Astrocyte of the spinal cord (primary cell): ENCODE measurements around the gene OLA1.

ENCODE experiments used
- DNase-seq: peaks from one replicate; pipeline ENCODE4 v3.0.0; 2011; ENCODE audit warnings: low read depth, low spot score
- H3K4me3 ChIP-seq: 2 replicates; pipeline ENCODE4 v1.5.1; 2011; ENCODE audit warnings: low read depth, mild to moderate bottlenecking, low read length, moderate library complexity
- CTCF ChIP-seq: IDR thresholded peaks from 2 replicates; pipeline ENCODE4 v1.5.1; 2012; ENCODE audit warnings: low read depth, mild to moderate bottlenecking, low read length, inconsistent platforms
- in situ Hi-C: cut with HindIII; loops from 2 replicates; pipeline ENCODE4 v1.10.0; 2017; ENCODE audit warnings: low sequenced_read_pairs

OLA1 gene

GRCh38 chr2:174205562-174205961, 42.8 kb downstream of the OLA1 start:
- H3K4me3 ChIP-seq = no peak overlapping the region
- no peak for DNase-seq
- in situ Hi-C loops = no loop called here
- no peak for TF ChIP-seq CTCF

- H3K4me3 ChIP-seq = no peak overlapping the region
- no peak for TF ChIP-seq CTCF
- no peak for DNase-seq
- in situ Hi-C loops = no loop called here
Measured at GRCh38 chr2:174202188-174202587, 46.1 kb downstream of the OLA1 start.

- H3K4me3 ChIP-seq = no peak overlapping the region
- no peak for DNase-seq
- TF ChIP-seq CTCF = no peak
- in situ Hi-C loops = no loop called here
Measured at GRCh38 chr2:174198846-174199564, 49.3 kb downstream of the OLA1 start.

- TF ChIP-seq CTCF = no peak
- in situ Hi-C loops = no loop called here
- no peak for DNase-seq
- H3K4me3 ChIP-seq = no peak overlapping the region
Measured at GRCh38 chr2:174195253-174195652, 53.1 kb downstream of the OLA1 start.

GRCh38 chr2:174193737-174194136, 54.6 kb downstream of the OLA1 start:
- in situ Hi-C loops = no loop called here
- no peak for TF ChIP-seq CTCF
- no peak for DNase-seq
- H3K4me3 ChIP-seq = no peak overlapping the region

- in situ Hi-C loops = no loop called here
- no peak for TF ChIP-seq CTCF
- no peak overlapping the region for H3K4me3 ChIP-seq
- no peak for DNase-seq
Measured at GRCh38 chr2:174192664-174193063, 55.7 kb downstream of the OLA1 start.
